IMR-90 (cell line): Measurements from ENCODE around the gene F13A1. TPM values are rescaled to one million over a fixed set of nuclear protein-coding genes. Genes with fewer than 3 reads are reported as not detected.

Source experiments
- ATAC-seq: fragments of 200-7000 bp; cut with Tn5 transposase; 2 replicates; pipeline ENCODE4 v1.9.1; 2020; ENCODE audit warnings: low read depth, mild to moderate bottlenecking, moderate library complexity
- BruUV-seq: library from RNA; stranded (reverse); fragments of 400-500 nt; replicated peaks from 2 replicates; lab custom pipeline; 2021; lab: Mats Ljungman, UMichigan
- CTCF ChIA-PET: fragments of 300-600 bp; formaldehyde crosslinking; extraction: SDS; loops from one replicate; lab custom pipeline; 2021; ENCODE audit warnings: antibody characterized with exemption; lab: Yijun Ruan, JAX
- POLR2A ChIA-PET: fragments of 300-600 bp; sonication (Branson Sonifier 250); formaldehyde crosslinking; loops from one replicate; lab custom pipeline; 2022; ENCODE audit warnings: antibody characterized with exemption; ENCODE audit not compliant: unreplicated experiment; lab: Charles Lee
- DNase-seq: peaks from one replicate; pipeline ENCODE4 v3.0.0; 2013
- H2AFZ ChIP-seq: replicated peaks from 2 replicates; pipeline ENCODE3; 2013; ENCODE audit warnings: low read length, mild to moderate bottlenecking; ENCODE audit not compliant: poor library complexity
- H2AK5ac ChIP-seq: 2 replicates; pipeline ENCODE4 v1.6.1; 2013; ENCODE audit warnings: low read depth, low read length, inconsistent platforms
- H2AK9ac ChIP-seq: replicated peaks from 2 replicates; pipeline ENCODE3; 2013; ENCODE audit warnings: mild to moderate bottlenecking, low read depth, low read length, moderate library complexity; ENCODE audit not compliant: poor library complexity
- H2BK120ac ChIP-seq: 2 replicates; pipeline ENCODE4 v1.6.1; 2013; ENCODE audit warnings: low read depth, low read length, inconsistent platforms
- H2BK15ac ChIP-seq: 3 replicates; pipeline ENCODE4 v1.6.1; 2013; ENCODE audit warnings: low read depth, low read length, inconsistent platforms
- H2BK20ac ChIP-seq: 2 replicates; pipeline ENCODE4 v1.6.1; 2013; ENCODE audit warnings: low read depth, mild to moderate bottlenecking, inconsistent platforms, low read length, moderate library complexity
- H2BK5ac ChIP-seq: 2 replicates; pipeline ENCODE4 v1.6.1; 2013; ENCODE audit warnings: mild to moderate bottlenecking, low read depth, low read length, inconsistent platforms; ENCODE audit not compliant: poor library complexity, severe bottlenecking
- H3K14ac ChIP-seq: replicated peaks from 2 replicates; pipeline ENCODE4 v1.6.1; 2013; ENCODE audit warnings: low read depth, low read length, inconsistent platforms
- H3K18ac ChIP-seq: 2 replicates; pipeline ENCODE4 v1.6.1; 2013; ENCODE audit warnings: low read depth, low read length, control low read depth
- H3K23ac ChIP-seq: 2 replicates; pipeline ENCODE4 v1.6.1; 2013; ENCODE audit warnings: low read depth, low read length, inconsistent platforms
- H3K27ac ChIP-seq: 2 replicates; pipeline ENCODE4 v1.5.1; 2013; ENCODE audit warnings: mild to moderate bottlenecking, control low read depth, low read length; ENCODE audit not compliant: insufficient read depth
- H3K27me3 ChIP-seq: 2 replicates; pipeline ENCODE4 v1.6.1; 2013; ENCODE audit warnings: low read length; ENCODE audit not compliant: control insufficient read depth, insufficient read depth
- H3K36me3 ChIP-seq: 2 replicates; pipeline ENCODE4 v1.6.1; 2013; ENCODE audit warnings: low read length, mixed read lengths; ENCODE audit not compliant: control insufficient read depth, insufficient read depth
- H3K4ac ChIP-seq: 2 replicates; pipeline ENCODE4 v1.6.1; 2013; ENCODE audit warnings: low read depth, low read length, inconsistent platforms
- H3K4me1 ChIP-seq: 2 replicates; pipeline ENCODE4 v1.6.1; 2013; ENCODE audit warnings: low read length, mixed read lengths; ENCODE audit not compliant: control insufficient read depth, insufficient read depth
- H3K4me2 ChIP-seq: 2 replicates; pipeline ENCODE4 v1.6.1; 2013; ENCODE audit warnings: low read depth, mild to moderate bottlenecking, control low read depth, low read length, moderate library complexity
- H3K4me3 ChIP-seq: 2 replicates; pipeline ENCODE4 v1.5.1; 2013; ENCODE audit warnings: low read depth, mild to moderate bottlenecking, control low read depth, low read length, moderate library complexity; ENCODE audit not compliant: insufficient read depth
- H3K56ac ChIP-seq: 2 replicates; pipeline ENCODE4 v1.6.1; 2013; ENCODE audit warnings: low read length, inconsistent platforms; ENCODE audit not compliant: insufficient read depth; ENCODE audit errors: extremely low read depth
- H3K79me1 ChIP-seq, 2 experiments: 2 replicates each; pipeline ENCODE4 v1.6.1; 2013; ENCODE audit warnings: low read length in 2 of 2, inconsistent platforms in 1 of 2, low read depth in 1 of 2
- H3K9ac ChIP-seq: 2 replicates; pipeline ENCODE4 v1.6.1; 2013; ENCODE audit warnings: low read depth, low read length, control low read depth
- H3K9me1 ChIP-seq: 2 replicates; pipeline ENCODE4 v1.6.1; 2013; ENCODE audit warnings: low read length, inconsistent platforms; ENCODE audit not compliant: insufficient read depth
- H3K9me3 ChIP-seq: 2 replicates; pipeline ENCODE4 v1.6.1; 2013; ENCODE audit warnings: low read length; ENCODE audit not compliant: control insufficient read depth, insufficient read depth
- H4K20me1 ChIP-seq: 2 replicates; pipeline ENCODE4 v1.6.1; 2013; ENCODE audit warnings: low read length, inconsistent platforms; ENCODE audit not compliant: insufficient read depth
- H4K5ac ChIP-seq: 2 replicates; pipeline ENCODE4 v1.6.1; 2013; ENCODE audit warnings: mild to moderate bottlenecking, low read depth, low read length, control low read depth
- H4K8ac ChIP-seq, 2 experiments: 2 replicates each; pipeline ENCODE4 v1.6.1; 2013; ENCODE audit warnings: low read depth in 2 of 2, low read length in 2 of 2, control low read depth in 1 of 2, inconsistent platforms in 1 of 2
- H4K91ac ChIP-seq: 2 replicates; pipeline ENCODE4 v1.6.1; 2013; ENCODE audit warnings: low read depth, low read length, inconsistent platforms; ENCODE audit not compliant: insufficient read depth
- CHD1 ChIP-seq: IDR thresholded peaks from 2 replicates; pipeline ENCODE4 v1.6.1; 2012; ENCODE audit warnings: low read depth, low read length, improper control_type of control experiment
- MAFK ChIP-seq: IDR thresholded peaks from 2 replicates; pipeline ENCODE4 v1.6.1; 2012; ENCODE audit warnings: low read depth, low read length, improper control_type of control experiment
- MAZ ChIP-seq: IDR thresholded peaks from 2 replicates; pipeline ENCODE4 v1.6.1; 2012; ENCODE audit warnings: low read depth, mild to moderate bottlenecking, low read length, improper control_type of control experiment, moderate library complexity, borderline replicate concordance
- MXI1 ChIP-seq: IDR thresholded peaks from 2 replicates; pipeline ENCODE4 v1.6.1; 2012; ENCODE audit warnings: low read depth, mild to moderate bottlenecking, low read length, moderate library complexity, borderline replicate concordance
- POLR2A ChIP-seq: IDR thresholded peaks from 2 replicates; pipeline ENCODE4 v1.6.1; 2012; ENCODE audit warnings: mild to moderate bottlenecking, low read depth, low read length
- RFX5 ChIP-seq: IDR thresholded peaks from 2 replicates; pipeline ENCODE4 v1.8.0; 2012; ENCODE audit warnings: low read depth, mild to moderate bottlenecking, low read length, moderate library complexity
- WGBS, 2 experiments: methylation state at CpG; one replicate each; pipeline versions ENCODE4 v1.1.5 to v1.1.7; 2013; ENCODE audit warnings: missing lambda C conversion rate in 2 of 2; ENCODE audit not compliant: insufficient read length in 1 of 2; ENCODE audit errors: extremely low coverage in 2 of 2; 5-methylcytosine and 5-hydroxymethylcytosine counted together
- dilution Hi-C: fragments of 300-500 bp; cut with HindIII; formaldehyde crosslinking; loops from one replicate; pipeline ENCODE4 v1.14.3; 2018; ENCODE audit warnings: low sequenced_read_pairs; ENCODE audit not compliant: unreplicated experiment
- in situ Hi-C: fragments of 300-500 bp; cut with MboI; formaldehyde crosslinking; loops from 3 replicates; pipeline ENCODE4 v1.14.3; 2019; ENCODE audit warnings: low sequenced_read_pairs, inconsistent platforms, mixed read lengths
- intact Hi-C: fragments of 100-400 bp; cut with micrococcal nuclease; formaldehyde crosslinking; loops from 2 replicates; pipeline ENCODE4 v1.10.0; 2022
- polyA plus RNA-seq, 3 experiments: library from polyadenylated mRNA; depleted of rRNA; stranded (reverse); fragments of >200 nt; gene quantifications; 2 replicates each; pipeline ENCODE4 v1.2.3, GENCODE V29; 2012; ENCODE audit warnings: low replicate concordance in 1 of 3
- total RNA-seq: library from RNA; depleted of rRNA; stranded (reverse); fragments of >200 nt; gene quantifications from 2 replicates; pipeline ENCODE4 v1.2.3, GENCODE V29; 2012
- TF ChIP-seq, protein P1 (sequence below): fragments of 150-350 bp; IDR thresholded peaks from 2 replicates; pipeline ENCODE4 v1.6.1; 2016; ENCODE audit warnings: low read depth, mild to moderate bottlenecking, low read length, moderate library complexity, borderline replicate concordance

The F13A1 gene
- total and polyA plus RNA-seq, 2 of the 4 experiments (the other 2 are of a cell fraction) = not detected

DNA sequence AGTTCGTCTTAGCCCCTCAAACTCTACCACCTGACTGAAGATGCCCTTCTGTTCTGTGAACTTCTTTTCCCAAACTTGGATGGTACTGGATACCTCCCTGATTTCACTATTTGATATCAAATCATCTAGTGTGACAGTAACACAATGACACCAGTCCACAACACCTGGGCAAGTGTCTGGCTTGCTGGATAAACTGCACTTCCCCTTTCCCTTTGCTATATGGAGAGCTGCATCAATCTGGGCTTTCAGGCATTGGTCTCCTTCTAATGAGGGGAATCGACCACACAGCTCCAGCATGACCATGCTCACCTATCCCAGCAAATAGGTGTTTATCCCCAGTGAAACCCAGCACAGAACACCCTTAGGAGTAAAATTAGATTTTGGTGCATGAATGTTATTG, 3.1 kb downstream of the F13A1 start:
- ChIA-PET POLR2A (no interaction called here), CTCF (no interaction called here)
- H2BK5ac ChIP-seq = no peak overlapping the region
- in situ Hi-C loops = no loop called here
- no peak overlapping the region for H4K91ac ChIP-seq
- H2AK9ac ChIP-seq = no peak overlapping the region
- no peak for TF ChIP-seq MAFK
- TF ChIP-seq POLR2A = no peak
- no peak for TF ChIP-seq MXI1
- no peak for TF ChIP-seq MAZ
- TF ChIP-seq, protein P1, sequence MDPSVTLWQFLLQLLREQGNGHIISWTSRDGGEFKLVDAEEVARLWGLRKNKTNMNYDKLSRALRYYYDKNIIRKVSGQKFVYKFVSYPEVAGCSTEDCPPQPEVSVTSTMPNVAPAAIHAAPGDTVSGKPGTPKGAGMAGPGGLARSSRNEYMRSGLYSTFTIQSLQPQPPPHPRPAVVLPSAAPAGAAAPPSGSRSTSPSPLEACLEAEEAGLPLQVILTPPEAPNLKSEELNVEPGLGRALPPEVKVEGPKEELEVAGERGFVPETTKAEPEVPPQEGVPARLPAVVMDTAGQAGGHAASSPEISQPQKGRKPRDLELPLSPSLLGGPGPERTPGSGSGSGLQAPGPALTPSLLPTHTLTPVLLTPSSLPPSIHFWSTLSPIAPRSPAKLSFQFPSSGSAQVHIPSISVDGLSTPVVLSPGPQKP = no peak
- no peak for TF ChIP-seq RFX5
- no peak for TF ChIP-seq CHD1
- H3K27me3 ChIP-seq = no peaks in the 10 kb centered on the region
- H3K4ac ChIP-seq = no peak overlapping the region
- H2BK120ac ChIP-seq = no peak overlapping the region
- no peak overlapping the region for H2AFZ ChIP-seq
- BruUV-seq = no TSS peak
- peaks cover 13% of the 10 kb centered on the region for H3K9me3 ChIP-seq
- DNase-seq = no peak
- H3K36me3 ChIP-seq = no peaks in the 10 kb centered on the region
- H4K5ac ChIP-seq = no peak overlapping the region
- no peak overlapping the region for H2BK15ac ChIP-seq
- H3K9me1 ChIP-seq = no peaks in the 10 kb centered on the region
- H3K79me1 ChIP-seq = no peaks in the 10 kb centered on the region
- no peak overlapping the region for H3K18ac ChIP-seq
- H2AK5ac ChIP-seq = no peak overlapping the region
- no peak overlapping the region for H3K4me3 ChIP-seq
- H3K27ac ChIP-seq = no peak overlapping the region
- intact Hi-C loops = loop anchor here (10.0 kb wide), 1 partner anchor 843 kb away; no protein-coding TSS in a partner anchor
- no peaks in the 10 kb centered on the region for H4K20me1 ChIP-seq
- H3K23ac ChIP-seq = no peak overlapping the region
- H3K4me1 ChIP-seq = no peaks in the 10 kb centered on the region
- H3K14ac ChIP-seq = no peak overlapping the region
- H3K4me2 ChIP-seq = no peak overlapping the region
- no CpG with 5 or more reads among the region's 2 CpGs for WGBS, 2 experiments
- dilution Hi-C loops = no loop called here
- H3K9ac ChIP-seq = no peak overlapping the region
- no peak for ATAC-seq
- no peak overlapping the region for H3K56ac ChIP-seq
- H2BK20ac ChIP-seq = no peak overlapping the region
- H4K8ac ChIP-seq = no peak overlapping the region
